ENCODE data around the gene PTPN3. TPM values are rescaled to one million over a fixed set of nuclear protein-coding genes. Genes with fewer than 3 reads are reported as not detected.
"Not testable (repeated sequence)": the region's sequence is repeated elsewhere in the genome, so short reads cannot be mapped to it uniquely, and the experiment has no call there.

PTPN3 gene
- total and polyA plus RNA-seq, 9 of the 15 experiments (the other 6 are each of a cell fraction or from before 2014, with no cell fraction given): 0.02 TPM; not detected in 8

- Histone ChIP-seq H3K36me3 (ENCODE audit: control insufficient read depth, insufficient read depth, low read length) (no peaks in the 10 kb centered on the region), H3K9me3 (replicated peaks; ENCODE audit: control insufficient read depth, insufficient read depth, low read depth, low read length) (no peaks in the 10 kb centered on the region), H3K27me3 (ENCODE audit: control insufficient read depth in 2 of 2, insufficient read depth in 2 of 2, low read length in 2 of 2) (peaks cover 5 to 9% of the 10 kb centered on the region in 2 experiments; a peak in 4 of 5 replicates), H4K20me1 (replicated peaks; ENCODE audit: control insufficient read depth, insufficient read depth, low read length) (no peaks in the 10 kb centered on the region), H3K9me1 (ENCODE audit: control insufficient read depth, insufficient read depth, low read length) (no peaks in the 10 kb centered on the region), H3K27ac (ENCODE audit: extremely low read depth, low read depth, low read length) (no peak overlapping the region), H3K4me2 (ENCODE audit: insufficient read depth, low read length) (no peak overlapping the region), H3K9ac (ENCODE audit: insufficient read depth in 1 of 2, low read depth in 2 of 2, low read length in 2 of 2) (no peak overlapping the region), H3K4me1 (replicated peaks in 1 of 2; ENCODE audit: control insufficient read depth in 2 of 2, insufficient read depth in 2 of 2, low read length in 2 of 2) (peaks cover 0 to 4% of the 10 kb centered on the region in 2 experiments; a peak in 2 of 5 replicates), H2AFZ (ENCODE audit: low read depth, low read length) (no peak overlapping the region), H3K79me2 (ENCODE audit: control insufficient read depth, insufficient read depth, low read length) (no peaks in the 10 kb centered on the region), H3K4me3 (no peak overlapping the region)
- ATAC-seq (no peak), FAIRE-seq (no peak), DNase-seq (ENCODE audit: extremely low read depth in 1 of 4, low spot score in 3 of 4) (no peak)
- 34% methylated on average over 13 of the region's 36 CpGs for WGBS (ENCODE audit: insufficient coverage, low coverage, missing lambda C conversion rate)
- TF ChIP-seq CREM (IDR thresholded peaks at IDR 0.05; ENCODE audit: low read depth) (no peak), HES1 (IDR thresholded peaks at IDR 0.05; ENCODE audit: low read depth) (no peak), ZNF384 (IDR thresholded peaks at IDR 0.05; ENCODE audit: low read depth, low read length) (no peak), JUNB (CRISPR knock-in tag; conservative IDR thresholded peaks at IDR 0.05) (no peak)
- TF ChIP-seq, protein P1, sequence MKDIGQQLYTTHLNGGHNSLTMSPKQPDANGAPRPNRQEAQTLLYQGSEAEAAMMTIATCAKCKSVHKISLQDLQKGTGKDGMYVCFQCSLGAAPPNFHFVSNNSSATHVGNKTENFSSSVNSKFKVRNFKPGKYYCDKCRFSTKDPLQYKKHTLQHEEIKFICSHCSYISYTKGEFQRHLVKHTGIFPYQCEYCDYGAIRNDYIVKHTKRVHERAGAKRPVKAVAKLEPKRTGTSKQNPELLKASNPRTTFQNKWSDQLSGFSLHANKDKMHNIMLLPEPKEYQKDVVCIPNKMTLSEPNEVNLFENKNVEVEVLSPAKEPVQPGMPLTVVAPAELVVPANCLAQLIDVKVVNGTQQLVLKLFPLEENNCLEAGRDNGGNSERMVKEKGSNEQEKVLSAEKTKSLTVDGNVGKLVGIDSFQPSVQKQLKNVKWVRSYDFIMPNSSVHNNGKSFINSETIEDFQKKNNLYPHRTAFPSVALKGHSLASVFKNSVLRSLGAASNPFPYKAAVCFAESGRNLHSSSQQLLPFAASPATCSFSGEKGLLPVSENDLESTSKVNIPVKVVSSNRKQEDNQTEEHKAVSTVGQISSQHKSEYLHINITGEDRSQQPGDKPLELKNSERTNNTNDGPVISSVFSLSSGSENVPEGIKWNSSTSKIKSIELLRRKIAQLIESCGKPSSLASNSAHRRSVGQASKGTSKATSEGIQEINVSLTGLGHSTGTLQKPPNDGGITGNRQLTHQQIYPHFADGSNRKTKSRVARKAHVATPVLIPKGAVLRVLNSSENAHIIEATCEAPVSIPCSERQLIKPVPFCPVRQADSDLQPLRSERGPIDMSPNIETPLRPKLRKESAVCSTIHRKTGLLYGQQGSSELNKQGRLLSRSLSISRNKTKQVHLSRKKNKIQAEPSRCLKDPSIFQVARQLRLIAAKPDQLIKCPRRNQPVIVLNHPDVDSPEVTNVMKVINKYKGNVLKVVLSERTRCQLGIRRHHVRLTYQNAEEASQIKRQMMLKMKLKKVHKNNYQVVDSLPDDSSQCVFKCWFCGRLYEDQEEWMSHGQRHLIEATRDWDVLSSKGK (CRISPR knock-in tag; IDR thresholded peaks at IDR 0.05): no peak
- intact Hi-C loops (cut with micrococcal nuclease): no loop called here
- POLR2A ChIA-PET: no interaction called here
- BruUV-seq (replicated peaks): no TSS peak
- in situ Hi-C loops (cut with MboI): no loop called here
- CTCF ChIA-PET (ENCODE audit: low intra/inter-chr PET ratio): no interaction called here
Observed at GRCh38 chr9:109534151-109534550, 36.0 kb upstream of the PTPN3 start.

DNA sequence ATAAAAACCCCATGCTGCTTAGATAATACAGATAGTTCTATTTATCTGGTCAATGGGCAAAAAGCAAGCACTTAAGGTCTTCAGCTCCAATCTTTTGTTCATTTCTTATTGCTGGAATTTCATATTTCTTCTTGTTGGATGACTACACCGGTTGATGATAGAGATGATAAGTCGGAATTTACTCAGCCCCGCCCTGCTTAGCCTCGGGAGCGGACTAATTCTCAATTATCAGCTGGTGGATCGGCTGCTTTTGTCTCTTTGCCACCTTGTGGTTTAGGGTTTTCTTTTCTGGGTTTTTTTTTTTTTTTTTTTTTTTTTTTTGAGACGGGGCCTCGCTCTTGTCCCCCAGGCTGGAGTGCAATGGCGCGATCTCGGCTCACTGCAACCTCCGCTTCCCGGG lies 34.5 kb upstream of the PTPN3 start:
- H3K4me3 ChIP-seq; H3K9me3 ChIP-seq (replicated peaks; ENCODE audit: control insufficient read depth, insufficient read depth, low read depth, low read length); FAIRE-seq; DNase-seq (ENCODE audit: extremely low read depth in 1 of 4, low spot score in 3 of 4); intact Hi-C loops (cut with micrococcal nuclease); H3K36me3 ChIP-seq (ENCODE audit: control insufficient read depth, insufficient read depth, low read length); H3K27ac ChIP-seq (ENCODE audit: extremely low read depth, low read depth, low read length); BruUV-seq (replicated peaks); H3K79me2 ChIP-seq (ENCODE audit: control insufficient read depth, insufficient read depth, low read length); H3K4me2 ChIP-seq (ENCODE audit: insufficient read depth, low read length); H3K9me1 ChIP-seq (ENCODE audit: control insufficient read depth, insufficient read depth, low read length); ATAC-seq; in situ Hi-C loops (cut with MboI); H3K4me1 ChIP-seq (replicated peaks in 1 of 2; ENCODE audit: control insufficient read depth in 2 of 2, insufficient read depth in 2 of 2, low read length in 2 of 2); H3K9ac ChIP-seq (ENCODE audit: insufficient read depth in 1 of 2, low read depth in 2 of 2, low read length in 2 of 2); POLR2A ChIA-PET; CTCF ChIA-PET (ENCODE audit: low intra/inter-chr PET ratio); H4K20me1 ChIP-seq (replicated peaks; ENCODE audit: control insufficient read depth, insufficient read depth, low read length); H2AFZ ChIP-seq (ENCODE audit: low read depth, low read length); H3K27me3 ChIP-seq (ENCODE audit: control insufficient read depth in 2 of 2, insufficient read depth in 2 of 2, low read length in 2 of 2): not testable (repeated sequence)
- 4% methylated on average over 6 of the region's 13 CpGs for WGBS (ENCODE audit: insufficient coverage, low coverage, missing lambda C conversion rate)
